Thyroid gland (tissue), 4 donors: Measurements from ENCODE around the gene SLC24A3.

ENCODE experiments used
- POLR2A ChIP-seq, 2 donors: fragments of 450-650 bp; IDR thresholded peaks; one replicate each; pipeline ENCODE4 v1.6.1; 2017; ENCODE audit warnings: antibody characterized with exemption in 2 of 2, mild to moderate bottlenecking in 2 of 2, moderate library complexity in 1 of 2
- TF ChIP-seq, protein P1 (sequence below), 6 experiments: fragments of 200-600 bp in 3 of 6; fragments of 450-650 bp in 3 of 6; sonication (generic) in 3 of 6; IDR thresholded peaks; one replicate each; pipeline ENCODE4 v1.5.1; 2016 to 2019; ENCODE audit warnings: antibody characterized with exemption in 6 of 6, mild to moderate bottlenecking in 2 of 6, inconsistent platforms in 1 of 6, moderate library complexity in 1 of 6

DNA sequence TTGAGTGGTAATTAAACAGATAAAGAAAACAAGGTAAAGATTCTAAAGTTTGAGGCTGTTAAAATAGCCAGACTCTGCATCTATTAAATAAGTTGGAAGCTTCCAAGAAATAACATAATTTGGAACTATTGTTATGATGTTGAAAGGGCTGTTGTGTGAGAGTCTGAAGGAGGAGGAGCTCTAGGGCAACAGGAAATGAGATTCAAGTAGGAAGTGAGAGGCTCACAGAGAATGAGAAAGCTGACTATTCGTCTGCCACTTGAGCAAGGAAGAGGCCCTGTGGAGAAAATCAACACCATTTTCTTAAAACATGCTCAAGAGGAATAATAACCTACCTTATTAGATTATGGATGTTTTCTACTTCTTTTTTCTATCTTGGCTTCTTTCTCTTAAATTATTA is 185.2 kb downstream of the SLC24A3 start:
- TF ChIP-seq, protein P1, sequence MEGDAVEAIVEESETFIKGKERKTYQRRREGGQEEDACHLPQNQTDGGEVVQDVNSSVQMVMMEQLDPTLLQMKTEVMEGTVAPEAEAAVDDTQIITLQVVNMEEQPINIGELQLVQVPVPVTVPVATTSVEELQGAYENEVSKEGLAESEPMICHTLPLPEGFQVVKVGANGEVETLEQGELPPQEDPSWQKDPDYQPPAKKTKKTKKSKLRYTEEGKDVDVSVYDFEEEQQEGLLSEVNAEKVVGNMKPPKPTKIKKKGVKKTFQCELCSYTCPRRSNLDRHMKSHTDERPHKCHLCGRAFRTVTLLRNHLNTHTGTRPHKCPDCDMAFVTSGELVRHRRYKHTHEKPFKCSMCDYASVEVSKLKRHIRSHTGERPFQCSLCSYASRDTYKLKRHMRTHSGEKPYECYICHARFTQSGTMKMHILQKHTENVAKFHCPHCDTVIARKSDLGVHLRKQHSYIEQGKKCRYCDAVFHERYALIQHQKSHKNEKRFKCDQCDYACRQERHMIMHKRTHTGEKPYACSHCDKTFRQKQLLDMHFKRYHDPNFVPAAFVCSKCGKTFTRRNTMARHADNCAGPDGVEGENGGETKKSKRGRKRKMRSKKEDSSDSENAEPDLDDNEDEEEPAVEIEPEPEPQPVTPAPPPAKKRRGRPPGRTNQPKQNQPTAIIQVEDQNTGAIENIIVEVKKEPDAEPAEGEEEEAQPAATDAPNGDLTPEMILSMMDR (IDR thresholded peaks at IDR 0.05): no peak
- TF ChIP-seq POLR2A (IDR thresholded peaks at IDR 0.05): no peak
